GM19395 (cell line): ENCODE results near the gene GPR156.
"Not testable (repeated sequence)": the region's sequence is repeated elsewhere in the genome, so short reads cannot be mapped to it uniquely, and the experiment has no call there.

ENCODE experiments used
- ATAC-seq: cut with Tn5 transposase; IDR thresholded peaks from one replicate; pipeline ENCODE4 v1.9.1; 2021; ENCODE audit warnings: mild to moderate bottlenecking, moderate library complexity; ENCODE audit not compliant: unreplicated experiment

GPR156 gene

DNA sequence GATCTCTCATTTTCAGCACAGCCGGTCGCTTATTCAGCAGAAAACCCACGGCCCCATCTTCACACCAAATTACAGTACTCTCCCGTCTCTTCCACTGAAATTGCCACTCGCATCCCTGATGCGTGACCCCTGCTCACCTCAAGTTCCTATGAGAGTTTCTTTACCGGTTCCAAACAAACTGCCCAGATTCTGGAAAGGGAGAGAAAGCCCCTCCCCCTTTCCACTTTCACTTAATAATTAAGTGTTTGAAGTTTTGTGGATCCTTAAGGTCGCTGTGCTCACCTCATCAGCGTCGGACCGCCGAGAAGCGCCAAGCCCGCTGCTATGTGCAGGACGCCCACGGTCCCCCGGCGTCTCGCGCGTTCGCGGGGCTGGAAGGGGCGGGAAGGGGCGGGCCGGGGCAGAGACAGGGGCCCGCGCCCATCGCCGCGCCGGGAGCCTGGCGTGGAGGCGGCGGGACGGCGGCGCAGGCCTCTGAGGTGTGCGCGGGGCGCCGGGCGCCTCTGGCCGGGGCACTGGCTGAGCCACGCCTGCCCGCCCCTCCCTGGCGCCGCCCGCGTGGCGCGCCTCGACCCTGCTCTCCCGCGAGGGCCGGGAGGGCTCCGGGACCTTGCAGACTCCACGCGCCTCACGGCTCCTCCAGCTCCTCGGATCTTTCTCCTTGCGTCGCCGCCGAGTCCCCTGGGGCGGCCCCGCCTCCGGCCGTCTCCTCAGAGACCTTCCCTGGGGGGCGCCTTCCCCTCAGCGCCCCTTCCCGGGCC, at the start of gene GPR156:
Gene GPR156, minus strand, starts transcription at position 476 of the 761 bp plus-strand sequence. CDS start 41,124 bp downstream, outside the sequence.
- ATAC-seq, result no peak

DNA sequence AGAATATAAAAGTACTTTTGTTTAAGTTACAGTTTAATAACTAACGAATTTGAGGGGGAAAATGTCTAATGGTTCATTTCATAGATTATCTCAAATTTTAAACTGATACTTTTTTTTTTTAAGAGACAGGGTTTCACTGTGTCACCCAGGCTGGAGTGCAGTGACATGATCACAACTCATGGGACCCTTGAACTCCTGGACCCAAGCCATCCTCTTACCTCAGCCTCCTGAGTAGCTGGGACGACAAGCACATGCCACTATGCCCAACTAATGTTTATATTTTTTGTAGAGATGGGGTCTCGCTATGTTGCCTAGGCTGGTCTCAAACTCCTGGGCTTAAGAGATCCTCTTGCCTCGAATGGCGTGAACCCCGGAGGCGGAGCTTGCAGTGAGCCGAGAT, 47.6 kb upstream of the GPR156 start:
- no peak for ATAC-seq

DNA sequence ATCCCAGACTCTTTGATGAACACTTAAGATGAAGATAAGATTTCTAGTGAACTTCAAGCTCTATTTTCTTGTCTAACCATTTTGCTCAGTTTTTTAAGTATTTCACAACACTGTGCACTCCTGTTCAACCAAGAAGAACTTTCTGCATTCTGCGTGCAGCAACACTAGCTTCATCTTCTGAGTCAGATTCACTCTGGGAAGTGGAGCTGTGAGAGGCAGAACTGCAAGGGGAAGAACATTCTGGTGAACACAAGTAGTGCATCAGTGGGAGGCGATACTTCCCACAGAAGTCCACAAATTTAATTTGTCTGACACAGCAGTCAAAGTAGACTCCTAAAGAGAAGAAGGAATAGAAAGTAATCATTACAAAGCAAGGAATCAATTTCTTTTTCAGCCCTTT, 46.1 kb upstream of the GPR156 start:
- no peak for ATAC-seq

DNA sequence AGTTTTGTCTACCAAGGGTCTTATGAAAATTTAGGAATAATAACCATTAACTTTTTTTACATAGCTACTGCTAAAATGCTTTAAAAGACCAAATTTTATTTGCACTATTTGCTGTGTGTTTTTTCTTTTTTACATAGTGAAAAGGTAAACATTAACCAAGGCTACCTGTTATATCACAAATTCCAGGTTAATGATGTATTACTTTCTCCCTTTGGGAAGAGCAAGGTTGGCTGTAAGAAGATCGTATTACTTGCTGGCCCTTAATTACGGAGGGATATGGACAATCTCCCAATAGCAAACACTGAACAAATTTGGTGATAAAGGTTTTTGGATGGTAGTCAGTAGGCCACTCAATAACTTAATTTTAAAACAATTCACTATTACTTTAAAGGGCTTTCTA, 41.8 kb upstream of the GPR156 start:
- ATAC-seq, result no peak

DNA sequence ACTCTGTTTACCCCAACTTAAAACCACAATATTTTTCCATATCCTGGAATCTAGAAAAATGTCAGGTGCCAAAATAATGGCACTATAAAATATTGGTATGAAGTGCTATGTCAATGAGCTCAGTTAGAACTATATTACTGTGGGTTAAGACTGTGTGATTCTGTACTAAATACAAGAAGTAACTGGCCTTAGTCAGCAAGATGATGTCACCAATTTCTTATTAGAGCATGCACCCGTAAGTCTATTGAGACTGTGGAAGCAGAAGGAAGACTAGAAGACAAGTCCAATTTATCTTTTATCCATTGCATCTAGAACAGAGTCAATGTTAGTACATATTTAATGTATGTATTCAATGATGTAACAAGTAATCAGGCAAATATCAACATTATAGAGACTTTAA, 39.2 kb upstream of the GPR156 start:
- ATAC-seq, result no peak

DNA sequence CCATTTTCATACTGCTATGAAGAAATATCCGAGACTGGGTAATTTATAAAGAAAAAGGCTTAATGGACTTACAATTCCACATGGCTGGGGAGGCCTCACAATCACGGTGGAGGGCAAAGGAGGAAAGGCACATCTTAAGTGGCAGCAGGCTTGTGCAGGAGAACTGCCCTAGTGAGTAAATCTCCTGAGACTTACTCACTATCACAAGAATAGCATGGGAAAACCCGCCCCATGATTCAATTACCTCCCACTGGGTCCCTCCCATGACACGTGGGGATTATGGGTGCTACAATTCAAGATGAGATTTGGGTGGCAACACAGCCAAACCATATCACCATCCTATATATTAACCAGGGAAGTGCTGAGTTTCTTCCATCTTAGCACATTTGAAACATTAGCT, 38.7 kb upstream of the GPR156 start:
- not testable (repeated sequence) for ATAC-seq

DNA sequence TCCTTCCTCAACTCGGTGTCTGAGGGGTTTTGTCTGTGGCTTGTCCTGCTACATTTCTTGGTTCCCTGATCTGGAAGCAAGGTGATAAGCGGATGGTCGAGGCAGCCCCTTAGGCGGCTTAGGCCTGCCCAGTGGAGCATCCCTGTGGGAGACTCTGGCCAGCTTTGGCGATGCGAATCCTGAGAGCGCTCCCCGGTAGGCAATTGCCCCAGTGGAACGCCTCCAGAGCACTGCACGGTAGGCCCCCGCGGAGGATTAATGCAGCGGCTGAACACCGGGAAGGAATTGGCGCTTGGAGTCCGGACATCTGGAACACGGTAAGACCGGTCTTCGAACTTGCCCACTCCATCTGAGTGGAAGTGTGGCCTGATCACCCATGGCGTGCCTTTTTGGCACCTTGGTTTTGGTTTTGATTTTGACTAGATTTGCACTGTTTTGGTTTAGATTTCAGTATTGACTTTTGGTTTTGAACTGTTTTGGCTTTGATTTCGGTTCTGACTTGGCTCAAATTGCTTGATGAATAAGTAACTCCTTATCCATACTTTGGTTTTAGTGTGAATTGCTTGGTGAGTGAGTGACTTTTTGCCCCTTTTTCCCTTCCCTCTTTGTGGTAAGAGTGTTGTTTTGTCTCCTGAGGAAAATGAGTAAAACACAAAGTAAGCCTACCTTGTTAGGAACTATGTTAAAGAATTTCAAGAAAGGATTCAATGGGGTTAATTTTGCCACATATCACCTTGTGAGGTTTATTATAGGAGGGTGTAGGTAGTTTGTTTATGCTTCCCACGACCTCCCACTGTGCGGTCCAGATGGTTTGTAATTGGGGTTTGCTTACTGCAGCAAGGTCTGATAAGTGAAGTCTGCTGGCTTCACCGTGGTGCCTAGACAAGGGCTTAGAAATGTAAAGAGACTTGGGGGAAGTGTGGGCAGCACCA, 27.1 kb upstream of the GPR156 start:
- ATAC-seq, result no peak

DNA sequence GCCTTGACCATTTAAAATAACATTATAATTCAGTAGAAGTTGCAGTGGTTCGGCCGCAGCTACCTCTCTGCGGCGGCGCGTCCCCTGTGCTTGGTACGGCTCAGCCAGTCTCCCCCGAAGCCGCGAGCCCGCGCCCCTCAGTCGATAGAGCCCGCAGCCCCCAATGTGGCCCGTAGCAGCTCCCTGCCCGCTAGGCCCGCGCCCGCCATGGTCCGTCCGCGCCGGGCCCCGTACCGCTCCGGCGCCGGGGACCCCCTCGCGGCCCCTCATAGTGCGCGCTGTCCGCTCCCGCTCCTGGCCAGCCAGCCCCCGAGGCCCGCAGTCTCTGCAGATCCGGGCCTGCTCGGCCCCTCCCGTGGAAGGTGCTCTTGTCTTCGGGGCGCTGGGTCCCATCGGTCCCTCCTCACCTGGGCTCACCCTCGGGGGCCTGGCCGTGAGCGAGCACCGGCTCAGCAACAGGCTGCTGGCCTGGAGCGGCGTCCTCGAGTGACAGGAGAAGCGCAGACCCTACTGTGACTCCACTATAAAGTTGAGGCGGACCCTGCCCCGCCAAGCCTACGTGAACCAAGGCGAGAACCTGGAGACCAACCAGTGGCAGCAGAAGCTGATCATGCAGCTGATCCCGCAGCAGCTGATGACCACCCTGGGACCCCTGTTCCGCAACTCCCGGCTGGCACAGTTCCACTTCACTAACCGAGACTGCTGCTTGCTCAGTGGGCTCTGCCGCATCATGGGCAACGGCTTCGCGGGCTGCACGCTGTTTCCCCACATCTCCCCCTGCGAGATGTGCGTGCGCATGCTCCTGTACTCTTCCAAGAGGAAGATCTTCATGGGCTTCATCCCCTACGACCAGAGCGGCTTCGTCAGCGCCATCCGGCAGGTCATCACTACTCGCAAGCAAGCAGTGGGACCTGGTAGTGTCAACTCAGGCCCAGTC, 21.8 kb upstream of the GPR156 start:
- ATAC-seq, result no peak

DNA sequence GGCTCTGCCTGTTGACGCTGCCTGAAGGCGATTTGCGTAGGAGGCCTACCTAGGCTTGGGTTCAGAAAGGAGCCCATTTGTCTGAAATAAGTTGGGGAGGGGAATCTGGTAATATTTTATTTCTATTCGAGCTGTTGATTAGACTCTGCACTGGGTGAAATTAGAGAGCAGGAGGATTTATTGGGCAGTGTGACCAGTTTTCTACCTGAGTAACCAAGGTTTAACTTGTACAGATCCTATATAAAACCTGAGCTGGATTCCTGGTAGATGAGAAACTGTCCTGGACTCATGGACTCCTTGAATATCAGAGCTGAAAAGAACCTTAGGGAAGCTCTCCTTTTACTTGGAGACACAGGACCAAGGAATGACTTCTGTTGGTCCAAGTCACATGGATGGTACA, 19.6 kb upstream of the GPR156 start:
- ATAC-seq, result no peak

DNA sequence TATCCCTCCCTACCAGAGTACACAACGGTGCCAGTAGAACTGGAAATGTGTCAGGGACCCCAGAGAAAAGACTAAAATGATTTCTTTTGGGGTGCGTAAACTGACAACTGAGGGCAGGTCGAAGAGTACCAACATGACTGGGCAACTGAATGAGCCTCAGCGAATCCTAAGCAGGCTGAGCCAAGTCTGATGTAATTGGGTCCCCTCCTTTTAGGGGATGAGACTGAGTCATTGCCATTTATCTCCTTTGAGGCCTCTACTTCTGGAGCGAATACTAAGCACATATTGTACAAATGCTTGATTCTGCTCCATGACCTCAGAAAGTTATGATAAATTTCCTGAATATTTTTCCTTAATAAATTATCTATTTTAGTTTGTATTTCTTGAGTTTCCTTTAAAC, 17.3 kb upstream of the GPR156 start:
- ATAC-seq, result no peak

DNA sequence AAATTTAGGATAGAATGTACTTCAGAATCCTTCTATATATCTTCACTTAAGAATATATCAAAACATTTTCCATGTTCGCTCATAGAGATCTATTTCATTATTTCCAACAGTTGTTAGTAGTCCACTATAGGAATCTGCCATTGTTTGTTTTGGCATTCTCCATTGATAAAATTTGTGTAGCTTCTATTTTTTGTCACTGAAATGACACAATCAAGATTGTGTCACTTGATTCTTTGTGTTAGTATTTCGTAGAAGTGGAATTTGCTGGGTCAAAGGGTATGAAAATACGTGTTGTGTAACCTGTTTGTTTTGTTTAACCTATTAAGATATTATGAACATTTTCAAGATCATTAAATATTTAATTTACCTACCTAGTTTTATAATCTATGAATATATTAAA, 15.9 kb upstream of the GPR156 start:
- no peak for ATAC-seq

DNA sequence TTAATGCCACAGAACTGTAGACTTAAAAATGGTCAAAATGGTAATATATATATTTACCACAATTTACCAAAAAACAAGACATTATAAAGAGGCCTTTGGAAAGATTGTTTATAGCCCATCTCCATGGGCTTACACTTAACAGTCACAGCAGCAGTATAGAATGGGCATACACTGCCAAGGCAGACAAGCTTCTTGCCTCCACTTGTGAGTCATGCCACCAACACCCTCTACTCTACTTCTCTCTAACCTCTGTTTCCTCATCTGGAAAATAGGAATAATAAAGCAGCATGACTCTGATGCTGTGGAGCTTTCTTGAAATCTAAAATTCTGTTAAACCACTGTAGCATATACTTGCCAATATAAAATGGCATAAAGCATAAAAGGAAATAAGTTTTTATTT, 14.4 kb upstream of the GPR156 start:
- no peak for ATAC-seq

DNA sequence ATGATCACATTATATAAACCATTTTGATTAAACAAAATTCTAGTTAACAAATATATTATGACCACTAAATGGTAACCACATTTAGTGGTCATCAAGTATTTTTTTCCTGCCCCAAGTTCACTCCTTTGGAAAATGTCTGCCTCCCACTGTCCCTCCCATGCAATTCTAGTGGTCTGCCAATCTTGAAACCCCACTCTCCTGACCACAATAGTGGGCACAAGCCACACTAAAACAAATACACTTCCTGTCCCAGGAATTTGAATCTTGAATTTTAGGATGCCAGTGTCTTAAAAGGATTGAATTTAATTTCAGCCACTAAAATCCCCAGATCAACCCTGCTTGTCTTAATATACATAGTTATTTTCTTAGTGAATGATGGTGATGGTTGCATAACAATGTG, 14.0 kb upstream of the GPR156 start:
- ATAC-seq, result no peak

DNA sequence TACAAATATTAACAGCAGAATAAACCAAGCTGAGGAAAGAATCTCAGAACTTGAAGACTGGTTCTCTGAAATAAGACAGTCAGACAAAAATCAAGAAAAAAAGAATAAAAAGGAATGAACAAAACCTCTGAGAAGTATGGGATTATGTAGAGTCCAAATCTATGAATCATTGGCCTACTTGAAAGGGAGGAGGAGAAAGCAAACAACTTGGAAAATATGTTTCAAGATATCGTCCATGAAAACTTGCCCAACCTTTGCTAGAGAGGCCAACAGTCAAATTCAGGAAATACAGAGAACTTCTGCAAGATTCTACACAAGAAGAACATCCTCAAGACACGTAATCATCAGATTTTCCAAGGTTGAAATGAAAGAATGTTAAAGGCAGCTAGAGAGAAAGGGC, 6.5 kb upstream of the GPR156 start:
- not testable (repeated sequence) for ATAC-seq

DNA sequence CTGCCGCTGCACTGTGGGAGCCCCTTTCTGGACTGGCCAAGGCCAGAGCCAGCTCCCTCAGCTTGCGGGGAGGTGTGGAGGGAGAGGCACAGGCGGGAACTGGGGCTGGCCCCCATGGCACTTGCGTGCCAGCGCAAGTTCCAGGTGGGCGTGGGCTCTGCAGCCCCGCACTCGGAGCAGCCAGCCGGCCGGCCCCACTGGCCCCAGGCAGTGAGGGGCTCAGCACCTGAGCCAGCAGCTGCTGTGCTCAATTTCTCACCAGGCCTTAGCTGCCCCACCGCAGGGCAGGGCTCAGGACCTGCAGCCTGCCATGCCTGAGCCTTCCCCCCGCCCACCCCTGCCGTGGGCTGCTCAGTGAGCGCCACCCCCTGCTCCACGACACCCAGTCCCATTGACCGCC, 4.6 kb upstream of the GPR156 start:
- no peak for ATAC-seq

DNA sequence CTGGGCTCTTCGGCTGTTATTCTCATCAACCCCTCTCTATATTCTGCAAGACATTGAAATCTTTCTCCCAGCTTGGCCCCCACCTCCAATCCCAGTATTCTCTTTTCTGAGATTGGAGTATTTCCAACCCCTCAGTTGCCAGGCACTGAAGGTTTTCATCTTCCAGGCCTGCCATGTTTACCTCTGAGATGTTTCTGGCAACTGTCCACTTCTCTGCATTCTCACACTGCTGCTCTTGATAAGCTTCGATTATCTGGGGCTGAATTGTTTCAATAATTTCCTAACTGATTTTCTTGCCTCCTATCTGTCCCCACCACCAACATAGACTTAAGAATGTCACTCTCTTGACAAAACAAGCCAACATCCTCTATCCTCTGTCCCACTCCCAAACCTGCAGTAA, 1.4 kb upstream of the GPR156 start:
- no peak for ATAC-seq

DNA sequence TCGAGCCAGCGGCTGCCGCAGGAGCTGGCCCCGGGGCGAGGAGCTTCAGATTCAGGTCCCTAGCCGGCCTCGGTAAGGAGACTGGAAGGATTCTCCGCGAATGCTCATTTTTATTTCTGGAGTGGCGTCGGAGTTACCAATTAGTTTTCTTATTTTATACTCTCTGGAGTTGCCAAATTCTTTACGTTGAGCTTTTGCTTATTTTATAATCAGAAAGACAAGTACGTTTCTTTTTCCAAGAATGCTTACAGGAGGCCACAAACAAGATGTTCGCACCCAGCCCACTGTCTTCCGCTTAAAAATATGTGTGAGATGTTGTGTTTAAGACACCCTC, 453 bp upstream of the GPR156 start:
- ATAC-seq, result no peak

DNA sequence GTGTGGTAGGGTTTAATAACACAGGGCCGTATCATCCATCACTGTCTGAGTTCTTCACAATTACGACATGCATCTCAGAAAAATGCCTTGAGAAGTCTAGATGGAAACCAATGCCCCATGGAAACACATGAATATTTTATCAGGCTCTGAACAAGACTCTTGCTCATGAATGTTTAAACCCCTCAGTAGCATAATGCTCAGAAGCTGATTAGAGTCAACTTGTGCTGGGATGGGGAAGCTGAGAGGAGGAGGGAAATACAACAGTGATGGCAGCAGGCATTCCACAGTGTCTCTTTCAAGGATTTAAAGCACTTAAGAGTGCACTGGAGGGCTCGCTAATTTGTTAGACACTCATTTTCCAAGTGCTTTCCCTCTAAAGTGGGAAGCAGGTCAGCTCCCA, 3.8 kb downstream of the GPR156 start:
- ATAC-seq, result no peak

DNA sequence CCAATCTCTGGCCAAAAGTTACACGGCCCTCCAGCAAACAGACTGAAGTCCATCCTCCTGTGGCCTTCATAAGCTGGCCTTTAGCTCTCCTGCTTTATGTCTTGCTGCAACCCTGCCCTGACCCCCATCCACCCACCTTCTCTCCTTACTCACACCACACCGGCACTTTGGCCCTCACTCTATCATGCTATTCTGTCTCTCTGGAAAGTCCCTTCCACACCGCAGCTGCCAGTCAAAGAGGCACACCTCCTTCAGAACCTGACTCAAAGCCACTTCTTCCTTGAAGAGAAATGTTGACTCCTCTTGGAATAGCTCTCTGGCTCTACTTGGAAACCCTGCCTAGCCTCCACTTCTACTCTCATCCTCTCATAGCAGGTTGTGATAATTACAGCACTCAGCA, 4.5 kb downstream of the GPR156 start:
- ATAC-seq, result no peak

DNA sequence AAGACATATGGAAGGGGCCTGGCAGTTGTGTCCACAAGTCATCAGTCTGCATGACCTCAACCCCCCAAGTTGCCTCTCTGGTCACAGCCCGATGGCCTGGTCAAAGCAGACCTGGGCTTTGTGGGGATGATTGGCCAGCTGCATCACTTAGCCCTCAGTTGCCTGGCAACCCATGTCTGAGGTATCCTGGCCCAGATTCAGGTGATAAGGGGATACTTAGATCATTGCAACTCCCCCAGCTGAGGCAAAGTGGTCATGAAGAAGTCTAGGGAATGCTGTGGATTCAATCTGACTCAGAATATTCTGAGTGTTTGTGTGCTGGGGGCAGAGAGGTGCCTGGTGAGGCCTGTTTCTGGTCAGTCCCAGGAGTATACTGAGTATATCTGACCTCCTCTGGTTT, 5.0 kb downstream of the GPR156 start:
- ATAC-seq, result no peak

DNA sequence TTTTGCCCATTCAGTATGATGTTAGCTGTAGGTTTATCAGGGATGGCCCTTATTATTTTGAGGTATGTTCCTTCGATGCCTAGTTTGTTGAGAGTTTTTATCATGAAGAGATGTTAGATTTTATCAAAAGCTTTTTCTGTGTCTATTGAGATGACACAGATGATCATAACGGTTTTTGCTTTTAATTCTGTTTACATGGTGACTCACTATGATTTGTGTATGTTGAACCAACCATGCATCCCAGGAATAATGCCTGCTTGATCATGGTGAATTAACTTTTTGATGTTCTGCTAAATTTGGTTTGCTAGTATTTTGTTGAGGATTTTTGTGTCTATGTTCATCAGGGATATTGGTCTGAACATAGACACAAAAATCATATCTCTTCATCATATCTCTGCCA, 8.3 kb downstream of the GPR156 start:
- no peak for ATAC-seq
